Neural cell (in vitro differentiated cells): ENCODE measurements around the gene VWA8. TPM values are rescaled to one million over a fixed set of nuclear protein-coding genes. Genes with fewer than 3 reads are reported as not detected.

Source experiments
- H2AFZ ChIP-seq: fragments of 200-600, 300-800 bp; sonication (generic), shearing (Covaris generic); 2 replicates; pipeline ENCODE4 v1.6.0; 2014; ENCODE audit warnings: low read depth, mild to moderate bottlenecking, antibody characterized with exemption, low read length, moderate library complexity
- H3F3A ChIP-seq: fragments of 200-600 bp; shearing (Covaris generic); 2 replicates; pipeline ENCODE4 v1.6.1; 2016; ENCODE audit warnings: mild to moderate bottlenecking, moderate library complexity, mixed read lengths, antibody characterized with exemption, low read length; ENCODE audit not compliant: insufficient read depth, poor library complexity, severe bottlenecking
- H3K27ac ChIP-seq: fragments of 200-600, 300-800 bp; sonication (generic), shearing (Covaris generic); 2 replicates; pipeline ENCODE4 v1.5.1; 2014; ENCODE audit warnings: mild to moderate bottlenecking, low read length, moderate library complexity
- H3K27me3 ChIP-seq: fragments of 300-800, 200-600 bp; sonication (generic), shearing (Covaris generic); 2 replicates; pipeline ENCODE4 v1.6.0; 2014; ENCODE audit warnings: mild to moderate bottlenecking, low read depth, low read length, moderate library complexity; ENCODE audit not compliant: insufficient read depth
- H3K36me3 ChIP-seq: fragments of 300-800, 200-600 bp; sonication (generic), shearing (Covaris generic); 2 replicates; pipeline ENCODE4 v1.5.1; 2014; ENCODE audit warnings: mild to moderate bottlenecking, antibody characterized with exemption, low read length, moderate library complexity; ENCODE audit not compliant: insufficient read depth
- H3K4me2 ChIP-seq: fragments of 300-800, 200-600 bp; sonication (generic), shearing (Covaris generic); 2 replicates; pipeline ENCODE4 v1.6.0; 2014; ENCODE audit warnings: mild to moderate bottlenecking, low read length
- H3K4me3 ChIP-seq: fragments of 300-800, 200-600 bp; sonication (generic), shearing (Covaris generic); 2 replicates; pipeline ENCODE4 v1.5.1; 2014; ENCODE audit warnings: mild to moderate bottlenecking, low read length, moderate library complexity
- H3K79me2 ChIP-seq: fragments of 200-600 bp; shearing (Covaris generic); replicated peaks from 2 replicates; pipeline ENCODE4 v1.6.0; 2014; ENCODE audit warnings: mild to moderate bottlenecking, low read length, moderate library complexity; ENCODE audit not compliant: insufficient read depth
- H3K9ac ChIP-seq: fragments of 300-800, 200-600 bp; sonication (generic), shearing (Covaris generic); 2 replicates; pipeline ENCODE4 v1.6.1; 2016; ENCODE audit warnings: mild to moderate bottlenecking, low read length, mixed read lengths
- H3K9me2 ChIP-seq: fragments of 200-600 bp; shearing (Covaris generic); 2 replicates; pipeline ENCODE4 v1.6.1; 2016; ENCODE audit warnings: mild to moderate bottlenecking, low read length, mixed read lengths; ENCODE audit not compliant: insufficient read depth
- H3K9me3 ChIP-seq: fragments of 200-600, 300-800 bp; sonication (generic), shearing (Covaris generic); 2 replicates; pipeline ENCODE4 v1.6.1; 2016; ENCODE audit warnings: mild to moderate bottlenecking, mixed run types, low read length, moderate library complexity, mixed read lengths
- H4K20me1 ChIP-seq: fragments of 200-600 bp; shearing (Covaris generic); 2 replicates; pipeline ENCODE4 v1.6.1; 2016; ENCODE audit warnings: mild to moderate bottlenecking, mixed run types; ENCODE audit not compliant: insufficient read depth
- EP300 ChIP-seq: fragments of 450-650 bp; conservative IDR thresholded peaks from 2 replicates; pipeline ENCODE4 v1.6.1; 2014; ENCODE audit warnings: antibody characterized with exemption, mild to moderate bottlenecking, moderate library complexity; ENCODE audit not compliant: poor library complexity, severe bottlenecking
- EZH2 ChIP-seq: fragments of 200-600, 300-800 bp; shearing (Covaris generic), sonication (generic); IDR thresholded peaks from 2 replicates; pipeline ENCODE4 v1.6.1; 2014; ENCODE audit warnings: antibody characterized with exemption, low read length, borderline replicate concordance, mild to moderate bottlenecking; ENCODE audit not compliant: insufficient read depth, poor library complexity, severe bottlenecking
- MXI1 ChIP-seq: fragments of 450-650 bp; conservative IDR thresholded peaks from 2 replicates; pipeline ENCODE4 v1.6.1; 2014; ENCODE audit warnings: antibody characterized with exemption, mild to moderate bottlenecking; ENCODE audit not compliant: poor library complexity, severe bottlenecking
- POLR2AphosphoS5 ChIP-seq: IDR thresholded peaks from 2 replicates; pipeline ENCODE4 v1.6.1; 2012
- RAD21 ChIP-seq: fragments of 450-650 bp; conservative IDR thresholded peaks from 2 replicates; pipeline ENCODE4 v1.6.1; 2014; ENCODE audit warnings: antibody characterized with exemption, mild to moderate bottlenecking, moderate library complexity
- SMC3 ChIP-seq: fragments of 450-650 bp; conservative IDR thresholded peaks from 2 replicates; pipeline ENCODE4 v1.6.1; 2014; ENCODE audit warnings: antibody characterized with exemption, mild to moderate bottlenecking, moderate library complexity; ENCODE audit not compliant: poor library complexity
- TAF1 ChIP-seq: IDR thresholded peaks from 2 replicates; pipeline ENCODE4 v1.6.1; 2012; ENCODE audit warnings: low read depth
- polyA plus RNA-seq: library from polyadenylated mRNA; depleted of rRNA; stranded (reverse); fragments of >200 nt; gene quantifications from 2 replicates; pipeline ENCODE4 v1.2.3, GENCODE V29; 2014
- TF ChIP-seq, protein P1 (sequence below): IDR thresholded peaks from 2 replicates; pipeline ENCODE4 v1.6.1; 2012; ENCODE audit warnings: borderline replicate concordance
- TF ChIP-seq, protein P2 (sequence below): fragments of 450-650 bp; IDR thresholded peaks from 2 replicates; pipeline ENCODE4 v1.5.1; 2014; ENCODE audit warnings: antibody characterized with exemption, mild to moderate bottlenecking, moderate library complexity; ENCODE audit not compliant: poor library complexity, severe bottlenecking

Gene VWA8
- polyA plus RNA-seq, 1 donor from 2014 or later, result 3.6 TPM

DNA sequence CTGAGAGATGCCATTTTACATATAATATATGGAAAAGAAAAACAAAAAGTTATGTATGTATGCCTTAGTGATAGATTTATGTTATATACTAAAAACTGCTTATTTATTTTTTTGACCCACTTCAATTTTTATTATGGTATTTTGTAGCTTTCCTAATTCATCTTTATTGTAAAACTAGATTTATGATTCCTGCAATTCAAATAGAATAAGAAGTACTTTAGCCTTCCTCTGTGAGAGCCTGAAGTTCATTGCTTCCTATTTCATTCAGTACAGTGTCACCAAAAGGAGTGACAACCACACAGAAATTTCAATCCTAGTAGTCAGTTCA, 345.4 kb downstream of the VWA8 start:
- Histone ChIP-seq H3K9me2 (no peaks in the 10 kb centered on the region), H3K4me2 (no peak overlapping the region), H3K79me2 (no peaks in the 10 kb centered on the region), H3K36me3 (no peaks in the 10 kb centered on the region), H4K20me1 (no peaks in the 10 kb centered on the region), H3K27me3 (no peaks in the 10 kb centered on the region), H3F3A (no peaks in the 10 kb centered on the region), H3K4me3 (no peak overlapping the region), H3K27ac (no peak overlapping the region), H3K9ac (no peak overlapping the region), H2AFZ (no peak overlapping the region), H3K9me3 (no peaks in the 10 kb centered on the region)
- TF ChIP-seq POLR2AphosphoS5, result no peak
- TF ChIP-seq EP300, result no peak
- TF ChIP-seq TAF1, result no peak
- TF ChIP-seq RAD21, result no peak

DNA sequence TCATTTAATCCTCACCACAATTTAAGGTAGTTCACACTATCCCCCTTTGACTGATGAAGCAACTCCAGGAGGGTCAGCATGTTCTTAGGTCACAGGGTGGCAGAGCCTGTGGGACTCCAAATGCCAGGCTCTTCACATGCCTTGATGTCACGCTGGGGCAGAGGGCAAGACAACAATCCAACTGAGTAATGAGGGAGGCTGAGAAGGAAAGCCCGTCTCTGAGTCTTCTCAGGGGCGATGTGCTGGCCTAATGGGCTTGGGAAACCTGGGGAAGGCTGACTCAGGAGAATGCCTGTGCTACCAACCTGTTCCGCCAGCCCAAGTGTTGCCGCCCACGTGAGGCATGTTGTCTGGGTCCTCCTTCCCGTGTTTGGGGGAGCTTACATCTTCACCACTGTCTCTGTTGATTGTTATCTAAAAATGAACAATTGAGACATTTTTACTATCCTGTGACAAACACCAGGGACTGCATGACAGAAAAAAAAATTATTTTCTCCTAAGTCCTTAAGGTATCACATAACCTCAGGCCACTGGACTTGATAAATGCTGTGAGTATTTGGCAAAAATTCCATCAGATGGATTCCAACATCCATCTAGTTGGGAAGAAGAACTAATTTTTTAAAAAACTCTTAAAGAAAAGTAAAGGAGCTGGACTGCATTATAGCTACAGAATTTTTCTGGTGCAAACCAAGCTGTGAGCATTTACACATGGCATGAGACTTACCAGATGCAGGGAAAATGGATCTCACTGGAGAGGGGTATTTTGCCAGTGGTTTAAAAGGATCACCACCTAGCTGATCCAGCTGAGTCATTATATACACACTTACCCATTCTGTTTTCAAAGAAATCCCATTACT, 346.0 kb downstream of the VWA8 start:
- no peak for TF ChIP-seq TAF1
- TF ChIP-seq SMC3, result no peak
- no peak for TF ChIP-seq EZH2
- no peak for TF ChIP-seq EP300
- TF ChIP-seq, protein P1, sequence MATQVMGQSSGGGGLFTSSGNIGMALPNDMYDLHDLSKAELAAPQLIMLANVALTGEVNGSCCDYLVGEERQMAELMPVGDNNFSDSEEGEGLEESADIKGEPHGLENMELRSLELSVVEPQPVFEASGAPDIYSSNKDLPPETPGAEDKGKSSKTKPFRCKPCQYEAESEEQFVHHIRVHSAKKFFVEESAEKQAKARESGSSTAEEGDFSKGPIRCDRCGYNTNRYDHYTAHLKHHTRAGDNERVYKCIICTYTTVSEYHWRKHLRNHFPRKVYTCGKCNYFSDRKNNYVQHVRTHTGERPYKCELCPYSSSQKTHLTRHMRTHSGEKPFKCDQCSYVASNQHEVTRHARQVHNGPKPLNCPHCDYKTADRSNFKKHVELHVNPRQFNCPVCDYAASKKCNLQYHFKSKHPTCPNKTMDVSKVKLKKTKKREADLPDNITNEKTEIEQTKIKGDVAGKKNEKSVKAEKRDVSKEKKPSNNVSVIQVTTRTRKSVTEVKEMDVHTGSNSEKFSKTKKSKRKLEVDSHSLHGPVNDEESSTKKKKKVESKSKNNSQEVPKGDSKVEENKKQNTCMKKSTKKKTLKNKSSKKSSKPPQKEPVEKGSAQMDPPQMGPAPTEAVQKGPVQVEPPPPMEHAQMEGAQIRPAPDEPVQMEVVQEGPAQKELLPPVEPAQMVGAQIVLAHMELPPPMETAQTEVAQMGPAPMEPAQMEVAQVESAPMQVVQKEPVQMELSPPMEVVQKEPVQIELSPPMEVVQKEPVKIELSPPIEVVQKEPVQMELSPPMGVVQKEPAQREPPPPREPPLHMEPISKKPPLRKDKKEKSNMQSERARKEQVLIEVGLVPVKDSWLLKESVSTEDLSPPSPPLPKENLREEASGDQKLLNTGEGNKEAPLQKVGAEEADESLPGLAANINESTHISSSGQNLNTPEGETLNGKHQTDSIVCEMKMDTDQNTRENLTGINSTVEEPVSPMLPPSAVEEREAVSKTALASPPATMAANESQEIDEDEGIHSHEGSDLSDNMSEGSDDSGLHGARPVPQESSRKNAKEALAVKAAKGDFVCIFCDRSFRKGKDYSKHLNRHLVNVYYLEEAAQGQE, result no peak
- TF ChIP-seq, protein P2, sequence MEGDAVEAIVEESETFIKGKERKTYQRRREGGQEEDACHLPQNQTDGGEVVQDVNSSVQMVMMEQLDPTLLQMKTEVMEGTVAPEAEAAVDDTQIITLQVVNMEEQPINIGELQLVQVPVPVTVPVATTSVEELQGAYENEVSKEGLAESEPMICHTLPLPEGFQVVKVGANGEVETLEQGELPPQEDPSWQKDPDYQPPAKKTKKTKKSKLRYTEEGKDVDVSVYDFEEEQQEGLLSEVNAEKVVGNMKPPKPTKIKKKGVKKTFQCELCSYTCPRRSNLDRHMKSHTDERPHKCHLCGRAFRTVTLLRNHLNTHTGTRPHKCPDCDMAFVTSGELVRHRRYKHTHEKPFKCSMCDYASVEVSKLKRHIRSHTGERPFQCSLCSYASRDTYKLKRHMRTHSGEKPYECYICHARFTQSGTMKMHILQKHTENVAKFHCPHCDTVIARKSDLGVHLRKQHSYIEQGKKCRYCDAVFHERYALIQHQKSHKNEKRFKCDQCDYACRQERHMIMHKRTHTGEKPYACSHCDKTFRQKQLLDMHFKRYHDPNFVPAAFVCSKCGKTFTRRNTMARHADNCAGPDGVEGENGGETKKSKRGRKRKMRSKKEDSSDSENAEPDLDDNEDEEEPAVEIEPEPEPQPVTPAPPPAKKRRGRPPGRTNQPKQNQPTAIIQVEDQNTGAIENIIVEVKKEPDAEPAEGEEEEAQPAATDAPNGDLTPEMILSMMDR, result no peak
- TF ChIP-seq MXI1, result no peak
- no peak for TF ChIP-seq RAD21
- TF ChIP-seq POLR2AphosphoS5, result no peak
- Histone ChIP-seq H3F3A (no peaks in the 10 kb centered on the region), H3K27me3 (no peaks in the 10 kb centered on the region), H3K9me2 (no peaks in the 10 kb centered on the region), H3K4me3 (no peak overlapping the region), H3K36me3 (no peaks in the 10 kb centered on the region), H4K20me1 (no peaks in the 10 kb centered on the region), H3K9me3 (no peaks in the 10 kb centered on the region), H3K79me2 (no peaks in the 10 kb centered on the region), H2AFZ (no peak overlapping the region), H3K4me2 (no peak overlapping the region), H3K27ac (no peak overlapping the region), H3K9ac (no peak overlapping the region)
